NCI-H2029 treated with DMSO at 0.1 percent for 48 hours (cell line): ENCODE measurements around the gene IL32.

Experiments used
- DNase-seq: peaks from one replicate; lab custom pipeline; 2025; lab: John Stamatoyannopoulos, UW

Gene IL32

GRCh38 chr16:3065069-3065741 lies at the start of gene IL32:
Gene IL32, plus strand, starts transcription at chr16:3065640. Its CDS starts 172 bp downstream, at chr16:3065812.
- DNase-seq: no peak

GRCh38 chr16:3015865-3016521 lies 49.4 kb upstream of the IL32 start:
- DNase-seq: no peak

GRCh38 chr16:3017344-3017743 lies 48.1 kb upstream of the IL32 start:
- no peak for DNase-seq

- no peak for DNase-seq
These were observed 47.5 kb upstream of the IL32 start, which contains the start of gene CLDN6 for GRCh38 chr16:3017794-3018506. Gene CLDN6, minus strand, starts transcription at chr16:3018183. Its CDS starts 2,162 bp downstream, at chr16:3016021.

- no peak for DNase-seq
These were observed 45.7 kb upstream of the IL32 start for GRCh38 chr16:3019594-3020246.

GRCh38 chr16:3020247-3020603 lies 45.2 kb upstream of the IL32 start, which contains the start of gene TNFRSF12A:
Gene TNFRSF12A, plus strand, starts transcription at chr16:3020368. Its CDS starts 30 bp downstream, at chr16:3020398.
- DNase-seq: peak; percentile 25

GRCh38 chr16:3020604-3021448 lies 44.6 kb upstream of the IL32 start:
- no peak for DNase-seq

GRCh38 chr16:3021449-3022207 lies 43.8 kb upstream of the IL32 start:
- no peak for DNase-seq

GRCh38 chr16:3022208-3022683 lies 43.2 kb upstream of the IL32 start:
- no peak for DNase-seq

- DNase-seq: no peak
These were observed 42.6 kb upstream of the IL32 start for GRCh38 chr16:3022684-3023414.

GRCh38 chr16:3023415-3023668 lies 42.1 kb upstream of the IL32 start:
- DNase-seq: no peak

- DNase-seq: peak; percentile 77
These were observed 41.6 kb upstream of the IL32 start, which contains the start of the genes HCFC1R1 and THOC6 for GRCh38 chr16:3023669-3024478. Gene HCFC1R1, minus strand, starts transcription at chr16:3023942. Its CDS starts 1 bp downstream, at chr16:3023941. Gene THOC6, plus strand, starts transcription at chr16:3024035. Its CDS starts 292 bp downstream, at chr16:3024327.

- no peak for DNase-seq
These were observed 40.1 kb upstream of the IL32 start for GRCh38 chr16:3025032-3026002.

- DNase-seq: no peak
These were observed 39.4 kb upstream of the IL32 start for GRCh38 chr16:3026003-3026378.

GRCh38 chr16:3026609-3027488 lies 38.6 kb upstream of the IL32 start:
- no peak for DNase-seq

GRCh38 chr16:3027489-3027795 lies 38.0 kb upstream of the IL32 start:
- no peak for DNase-seq
